Stimulated activated CD4-positive, alpha-beta T cell treated with anti-CD3 and anti-CD28 coated beads, Interleukin-1b, Interleukin-23, amount 100 ng/mL, for 24 hours (primary cell): Measurements from ENCODE around the gene KCTD12.

Experiments used
- DNase-seq, 4 experiments: peaks; one replicate each; pipeline ENCODE4 v3.0.0-alpha.2; 2020; ENCODE audit warnings: low read depth in 4 of 4, low spot score in 1 of 4

Gene KCTD12

GRCh38 chr13:76888421-76888820, 2.2 kb upstream of the KCTD12 start:
- no peak for DNase-seq

- DNase-seq = no peak
Measured at GRCh38 chr13:76887076-76887563, 915 bp upstream of the KCTD12 start.

GRCh38 chr13:76886005-76886291, 257 bp downstream of the KCTD12 start:
- DNase-seq = peak in 1 of 4 experiments; percentile 25

- peak in 3 of 4 experiments; percentile 15 to 41 (median 29) for DNase-seq
Measured at GRCh38 chr13:76885203-76886004, 801 bp downstream of the KCTD12 start.

- no peak for DNase-seq
Measured at GRCh38 chr13:76884907-76885202, 1.4 kb downstream of the KCTD12 start.

- no peak for DNase-seq
Measured at GRCh38 chr13:76884186-76884906, 1.9 kb downstream of the KCTD12 start.

GRCh38 chr13:76883236-76883635, 3.0 kb downstream of the KCTD12 start:
- no peak for DNase-seq

- DNase-seq = no peak
Measured at GRCh38 chr13:76882431-76882830, 3.8 kb downstream of the KCTD12 start.

- no peak for DNase-seq
Measured at GRCh38 chr13:76879883-76880270, 6.3 kb downstream of the KCTD12 start.

GRCh38 chr13:76879203-76879882, 6.9 kb downstream of the KCTD12 start:
- peak in 3 of 4 experiments; percentile 11 to 50 (median 40) for DNase-seq

GRCh38 chr13:76878043-76878442, 8.2 kb downstream of the KCTD12 start:
- no peak for DNase-seq

GRCh38 chr13:76875271-76875815, 10.9 kb downstream of the KCTD12 start:
- no peak for DNase-seq

- no peak for DNase-seq
Measured at GRCh38 chr13:76874479-76874878, 11.7 kb downstream of the KCTD12 start.

- no peak for DNase-seq
Measured at GRCh38 chr13:76873445-76873844, 12.8 kb downstream of the KCTD12 start.

GRCh38 chr13:76872675-76873074, 13.5 kb downstream of the KCTD12 start:
- no peak for DNase-seq

GRCh38 chr13:76871432-76871831, 14.8 kb downstream of the KCTD12 start:
- no peak for DNase-seq

GRCh38 chr13:76868371-76868770, 17.8 kb downstream of the KCTD12 start:
- DNase-seq = no peak

- no peak for DNase-seq
Measured at GRCh38 chr13:76865996-76866503, 20.2 kb downstream of the KCTD12 start.

GRCh38 chr13:76865109-76865508, 21.1 kb downstream of the KCTD12 start:
- no peak for DNase-seq

GRCh38 chr13:76864259-76864658, 21.9 kb downstream of the KCTD12 start:
- DNase-seq = no peak

GRCh38 chr13:76863022-76863421, 23.2 kb downstream of the KCTD12 start:
- no peak for DNase-seq

GRCh38 chr13:76861859-76862258, 24.3 kb downstream of the KCTD12 start:
- DNase-seq = no peak
